OCI-LY1 (cell line): Measurements from ENCODE around the gene NPB.

Experiments
- H2AFZ ChIP-seq: fragments of 200-600 bp; sonication (generic), shearing (Covaris generic); 2 replicates; pipeline ENCODE4 v1.6.0; 2014; ENCODE audit warnings: antibody characterized with exemption, mild to moderate bottlenecking, low read length
- H3F3A ChIP-seq: fragments of 200-600 bp; sonication (generic), shearing (Covaris generic); 2 replicates; pipeline ENCODE4 v1.6.0; 2014; ENCODE audit warnings: mild to moderate bottlenecking, antibody characterized with exemption, low read length, moderate library complexity; ENCODE audit not compliant: insufficient read depth
- H3K27ac ChIP-seq: fragments of 200-600 bp; sonication (generic); 2 replicates; pipeline ENCODE4 v1.5.1; 2014; ENCODE audit warnings: low read length, mixed run types, mild to moderate bottlenecking, low read depth; ENCODE audit not compliant: poor library complexity, severe bottlenecking
- H3K27me3 ChIP-seq: fragments of 200-600 bp; sonication (generic); 2 replicates; pipeline ENCODE4 v1.6.0; 2014; ENCODE audit warnings: antibody characterized with exemption, mild to moderate bottlenecking, low read length, moderate library complexity; ENCODE audit not compliant: insufficient read depth
- H3K36me3 ChIP-seq: fragments of 200-600 bp; sonication (generic); 2 replicates; pipeline ENCODE4 v1.6.1; 2014; ENCODE audit warnings: mild to moderate bottlenecking, antibody characterized with exemption, low read length, moderate library complexity, mixed read lengths; ENCODE audit not compliant: insufficient read depth
- H3K4me1 ChIP-seq: fragments of 200-600 bp; sonication (generic); 2 replicates; pipeline ENCODE4 v1.5.1; 2014; ENCODE audit warnings: mild to moderate bottlenecking, low read length, moderate library complexity; ENCODE audit not compliant: insufficient read depth, severe bottlenecking
- H3K4me2 ChIP-seq: fragments of 200-600 bp; sonication (generic), shearing (Covaris generic); 2 replicates; pipeline ENCODE4 v1.6.1; 2014; ENCODE audit warnings: low read length
- H3K4me3 ChIP-seq: fragments of 200-600 bp; sonication (generic); 2 replicates; pipeline ENCODE4 v1.5.1; 2014; ENCODE audit warnings: low read length, low read depth, mild to moderate bottlenecking, mixed read lengths; ENCODE audit not compliant: poor library complexity, severe bottlenecking
- H3K79me2 ChIP-seq: fragments of 200-600 bp; shearing (Covaris generic); 2 replicates; pipeline ENCODE4 v1.6.1; 2016; ENCODE audit warnings: mixed run types, low read length, mixed read lengths; ENCODE audit not compliant: insufficient read depth
- H3K9ac ChIP-seq: fragments of 200-600 bp; sonication (generic), shearing (Covaris generic); 2 replicates; pipeline ENCODE4 v1.6.1; 2014; ENCODE audit warnings: mild to moderate bottlenecking, low read length, mixed read lengths
- H3K9me2 ChIP-seq: fragments of 200-600 bp; sonication (generic), shearing (Covaris generic); 2 replicates; pipeline ENCODE4 v1.6.1; 2014; ENCODE audit warnings: low read depth, mild to moderate bottlenecking, low read length, mixed read lengths
- H3K9me3 ChIP-seq: fragments of 200-600 bp; shearing (Covaris generic); 2 replicates; pipeline ENCODE4 v1.6.1; 2014; ENCODE audit warnings: low read length, mixed read lengths
- H4K20me1 ChIP-seq: fragments of 200-600 bp; sonication (generic), shearing (Covaris generic); 2 replicates; pipeline ENCODE4 v1.6.0; 2016; ENCODE audit warnings: mild to moderate bottlenecking, low read length; ENCODE audit not compliant: insufficient read depth
- CTCF ChIP-seq: fragments of 200-600 bp; sonication (generic), shearing (Covaris generic); IDR thresholded peaks from 2 replicates; pipeline ENCODE4 v1.5.1; 2017; ENCODE audit warnings: mild to moderate bottlenecking, antibody characterized with exemption, low read length, moderate library complexity, mixed read lengths
- EZH2 ChIP-seq: fragments of 200-600 bp; sonication (generic), shearing (Covaris generic); IDR thresholded peaks from 2 replicates; pipeline ENCODE4 v1.8.0; 2017; ENCODE audit warnings: borderline replicate concordance, mixed run types, mild to moderate bottlenecking, antibody characterized with exemption, low read length, moderate library complexity, mixed read lengths

Gene NPB

GRCh38 chr17:81884520-81884919, 17.5 kb upstream of the NPB start:
- H3K27ac ChIP-seq = no peak overlapping the region
- no peaks in the 10 kb centered on the region for H4K20me1 ChIP-seq
- H3K79me2 ChIP-seq = peaks cover under 1% of the 10 kb centered on the region

GRCh38 chr17:81884968-81885367, 17.1 kb upstream of the NPB start:
- Histone ChIP-seq H3K27me3 (no peaks in the 10 kb centered on the region), H3K36me3 (peaks cover 96% of the 10 kb centered on the region), H2AFZ (no peak overlapping the region), H3K27ac (no peak overlapping the region), H3K9ac (no peak overlapping the region), H3K4me3 (no peak overlapping the region), H3K9me3 (no peaks in the 10 kb centered on the region), H4K20me1 (no peaks in the 10 kb centered on the region), H3K79me2 (peaks cover 5% of the 10 kb centered on the region), H3K4me2 (no peak overlapping the region), H3K9me2 (no peaks in the 10 kb centered on the region), H3K4me1 (peaks cover 4% of the 10 kb centered on the region), H3F3A (no peaks in the 10 kb centered on the region)
- TF ChIP-seq CTCF = no peak

More at GRCh38 chr17:81884520-81884919, 17.5 kb upstream of the NPB start:
- no peaks in the 10 kb centered on the region for H3K9me3 ChIP-seq
- H3K9me2 ChIP-seq = no peaks in the 10 kb centered on the region
- H3K36me3 ChIP-seq = peaks cover 96% of the 10 kb centered on the region
- no peaks in the 10 kb centered on the region for H3K4me1 ChIP-seq
- no peak overlapping the region for H3K4me2 ChIP-seq
- no peaks in the 10 kb centered on the region for H3K27me3 ChIP-seq
- H3K4me3 ChIP-seq = no peak overlapping the region
- H3F3A ChIP-seq = no peaks in the 10 kb centered on the region
- no peak overlapping the region for H2AFZ ChIP-seq
- no peak overlapping the region for H3K9ac ChIP-seq
- TF ChIP-seq CTCF (no peak), EZH2 (no peak)

- no peaks in the 10 kb centered on the region for H4K20me1 ChIP-seq
- no peak overlapping the region for H3K27ac ChIP-seq
Measured at GRCh38 chr17:81885454-81885853, 16.6 kb upstream of the NPB start.

More at GRCh38 chr17:81885454-81885853, 16.6 kb upstream of the NPB start:
- Histone ChIP-seq H2AFZ (no peak overlapping the region), H3K79me2 (peaks cover 10% of the 10 kb centered on the region), H3K9ac (no peak overlapping the region), H3K27me3 (no peaks in the 10 kb centered on the region), H3K4me3 (no peak overlapping the region), H3K9me3 (no peaks in the 10 kb centered on the region), H3K9me2 (no peaks in the 10 kb centered on the region), H3K4me2 (no peak overlapping the region), H3K4me1 (peaks cover 9% of the 10 kb centered on the region), H3K36me3 (peaks cover 96% of the 10 kb centered on the region), H3F3A (no peaks in the 10 kb centered on the region)
- TF ChIP-seq CTCF (no peak), EZH2 (no peak)
